ENCODE results near the gene NGB.

The NGB gene

DNA sequence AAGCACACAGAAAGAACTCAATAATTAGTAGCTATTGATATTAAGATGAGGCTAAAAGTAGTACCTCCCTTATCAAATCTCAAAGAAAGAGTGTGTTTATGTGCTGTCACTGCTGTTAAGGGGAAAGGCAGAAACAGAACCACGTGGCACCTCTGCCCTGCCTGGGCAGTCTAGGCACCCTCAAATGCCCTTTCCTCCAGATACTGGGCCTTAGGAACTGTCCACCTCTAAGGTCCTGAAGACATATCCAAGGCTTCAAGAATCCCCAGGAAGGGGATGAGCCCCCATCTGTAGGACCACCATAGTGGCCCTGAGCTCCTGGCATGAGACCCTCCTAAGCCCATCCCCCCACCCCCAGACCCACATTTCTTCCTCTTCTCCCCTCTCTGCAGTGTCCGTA is 29.1 kb downstream of the NGB start:
- no peak for TF ChIP-seq GATA2 (IDR thresholded peaks at IDR 0.05; ENCODE audit: low read depth, low read length)
- no peak for TF ChIP-seq GATA3 (IDR thresholded peaks at IDR 0.05; ENCODE audit: low read depth, low read length)

DNA sequence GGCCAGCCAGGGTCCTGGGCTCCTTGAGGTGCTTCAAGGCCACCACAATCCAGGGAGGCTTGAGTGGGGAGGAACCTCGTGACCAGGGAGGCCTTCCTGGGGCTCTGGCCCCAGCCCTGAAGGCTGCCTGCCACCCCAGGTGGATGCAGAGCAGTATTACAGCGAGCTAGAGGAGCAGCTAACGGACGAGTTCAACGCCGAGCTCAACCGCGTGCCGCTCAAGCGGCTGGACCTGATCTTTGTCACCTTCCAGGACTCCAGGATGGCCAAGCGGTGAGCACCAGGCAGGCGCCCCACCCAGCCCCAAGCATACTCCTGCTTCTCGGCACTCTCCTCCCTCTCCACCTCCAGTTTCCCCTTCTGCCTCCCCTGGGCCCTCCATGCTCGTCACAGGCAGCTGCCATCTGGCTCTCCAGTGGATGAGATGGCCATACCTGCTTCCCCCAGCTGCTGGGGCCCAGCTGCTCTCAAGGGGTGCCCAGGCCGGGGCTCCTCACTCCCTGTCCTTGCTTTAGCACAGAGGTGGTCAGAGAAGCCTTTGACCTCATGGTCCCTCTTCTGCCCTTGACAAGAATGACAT is 30.6 kb downstream of the NGB start:
- TF ChIP-seq GATA2 (IDR thresholded peaks at IDR 0.05; ENCODE audit: low read depth, low read length) = no peak
- no peak for TF ChIP-seq GATA3 (IDR thresholded peaks at IDR 0.05; ENCODE audit: low read depth, low read length)

- no peak for TF ChIP-seq GATA3 (IDR thresholded peaks at IDR 0.05; ENCODE audit: low read depth, low read length)
- no peak for TF ChIP-seq GATA2 (IDR thresholded peaks at IDR 0.05; ENCODE audit: low read depth, low read length)
Measured at GRCh38 chr14:77239412-77239811, 31.6 kb downstream of the NGB start.

GRCh38 chr14:77238996-77239395 is 32.0 kb downstream of the NGB start:
- TF ChIP-seq GATA2 (IDR thresholded peaks at IDR 0.05; ENCODE audit: low read depth, low read length) (no peak), GATA3 (IDR thresholded peaks at IDR 0.05; ENCODE audit: low read depth, low read length) (no peak)

DNA sequence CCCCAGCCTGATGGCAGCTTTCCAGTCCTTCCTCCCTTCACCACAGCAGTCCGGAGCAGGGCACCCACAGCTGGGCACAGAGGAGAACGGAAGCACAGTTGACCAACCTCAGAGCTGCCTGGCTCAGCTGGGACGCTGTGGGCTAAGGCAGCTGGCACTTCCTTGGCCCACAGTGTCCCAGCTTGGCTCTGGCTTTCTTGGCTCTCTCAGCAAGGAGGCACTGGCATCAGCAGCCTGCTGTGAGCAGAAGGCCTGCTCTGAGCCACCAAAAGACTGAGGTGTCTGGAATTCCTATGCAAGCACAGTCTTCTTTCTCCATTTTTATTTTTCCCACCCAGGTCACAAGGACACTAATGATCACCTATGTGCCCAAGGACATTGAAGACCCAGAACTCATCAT is 32.6 kb downstream of the NGB start:
- TF ChIP-seq GATA2 (IDR thresholded peaks at IDR 0.05; ENCODE audit: low read depth, low read length) (no peak), GATA3 (IDR thresholded peaks at IDR 0.05; ENCODE audit: low read depth, low read length) (no peak)

DNA sequence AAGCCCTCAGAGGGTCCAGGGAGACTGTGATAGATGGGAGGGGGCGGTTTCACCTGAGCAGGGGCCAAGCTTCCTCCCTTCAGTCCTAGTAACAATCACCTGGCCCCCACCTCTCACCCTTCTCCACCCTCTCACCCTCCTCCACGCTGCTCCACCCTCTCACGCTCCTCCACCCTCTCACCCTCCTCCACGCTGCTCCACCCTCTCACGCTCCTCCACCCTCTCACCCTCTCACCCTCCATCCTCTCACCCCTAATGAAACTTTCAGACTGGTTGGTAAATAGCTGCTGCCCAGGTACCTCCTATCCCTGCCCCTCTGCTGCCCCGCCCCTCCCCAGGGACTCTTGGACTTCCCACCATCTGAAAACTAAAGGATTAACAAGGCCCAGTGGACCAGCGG is 34.2 kb downstream of the NGB start:
- TF ChIP-seq GATA2 (IDR thresholded peaks at IDR 0.05; ENCODE audit: low read depth, low read length) = no peak
- TF ChIP-seq GATA3 (IDR thresholded peaks at IDR 0.05; ENCODE audit: low read depth, low read length) = no peak

DNA sequence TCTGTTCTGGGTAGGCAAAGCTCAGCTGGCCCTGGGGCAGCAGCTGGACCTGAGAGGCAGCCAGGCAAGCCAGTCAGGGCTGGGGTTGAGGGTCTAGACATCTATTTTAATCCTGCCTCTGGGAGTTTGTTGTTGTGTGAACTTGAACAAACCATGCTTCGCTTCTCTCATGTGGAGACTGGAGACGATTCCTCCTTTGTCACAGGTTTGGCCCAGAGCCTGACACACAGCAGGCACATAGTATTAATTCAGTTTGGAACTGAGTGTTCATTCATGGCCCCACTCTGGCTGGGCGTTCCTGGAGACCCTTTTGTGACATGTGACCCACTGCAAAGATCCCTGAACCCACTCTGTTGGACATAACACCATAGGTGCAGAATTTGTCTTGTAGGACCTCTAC is 39.3 kb downstream of the NGB start:
- no peak for TF ChIP-seq GATA2 (IDR thresholded peaks at IDR 0.05; ENCODE audit: low read depth, low read length)
- TF ChIP-seq GATA3 (IDR thresholded peaks at IDR 0.05; ENCODE audit: low read depth, low read length) = no peak

- TF ChIP-seq GATA2 (IDR thresholded peaks at IDR 0.05; ENCODE audit: low read depth, low read length) (no peak), GATA3 (IDR thresholded peaks at IDR 0.05; ENCODE audit: low read depth, low read length) (no peak)
Measured at GRCh38 chr14:77230914-77231313, 40.1 kb downstream of the NGB start.

DNA sequence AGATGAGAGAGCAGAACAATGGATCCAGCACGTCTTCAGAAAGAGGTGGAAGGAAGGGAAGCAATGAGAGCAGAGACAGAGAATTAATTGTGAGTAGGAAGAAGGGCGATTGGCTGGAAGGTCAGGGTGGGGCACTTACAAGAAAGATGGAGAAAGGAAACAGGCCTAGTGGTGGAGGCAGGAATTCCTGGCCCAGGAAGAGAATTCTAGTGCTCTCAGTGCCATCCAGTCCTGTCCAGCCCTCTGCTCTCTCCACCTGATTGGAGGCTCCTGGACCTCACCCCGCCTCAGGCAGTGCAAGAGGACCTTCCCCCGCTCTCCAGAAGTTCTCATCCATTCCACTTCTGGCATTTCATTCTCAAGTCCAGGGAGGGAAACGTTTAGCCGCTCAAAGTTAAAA is 43.0 kb downstream of the NGB start:
- TF ChIP-seq GATA3 (IDR thresholded peaks at IDR 0.05; ENCODE audit: low read depth, low read length) (no peak), GATA2 (IDR thresholded peaks at IDR 0.05; ENCODE audit: low read depth, low read length) (no peak)

DNA sequence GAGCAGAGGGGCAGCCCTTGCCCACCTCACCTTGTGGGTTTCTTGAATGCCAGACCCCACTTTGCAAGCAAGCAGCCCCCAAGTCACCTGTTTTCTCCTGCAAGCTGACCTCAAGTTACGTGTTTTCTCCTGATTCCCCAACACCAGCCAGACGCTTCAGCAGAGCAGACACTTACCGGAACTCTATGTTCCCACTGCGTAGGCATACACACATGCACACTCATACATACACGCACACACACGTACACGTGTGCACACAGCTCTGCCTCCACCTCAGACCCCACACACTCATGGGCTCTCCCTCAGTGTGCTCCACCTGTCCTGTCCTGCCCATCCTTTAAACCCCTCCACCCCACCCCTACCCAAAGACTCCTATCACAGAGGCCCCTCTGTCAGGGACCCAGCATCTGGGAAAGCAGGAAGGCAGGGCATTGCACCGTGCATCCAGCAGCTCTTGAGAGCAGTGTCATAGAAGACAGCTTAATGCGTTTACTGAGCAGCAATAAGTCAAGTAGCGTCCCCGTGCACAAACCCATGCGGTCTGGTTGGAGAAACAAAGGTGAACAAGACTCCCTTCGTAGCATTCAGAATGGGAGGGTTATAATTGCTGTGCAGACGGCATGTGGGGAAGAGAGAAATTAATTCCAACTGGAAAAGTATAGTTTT is 45.0 kb downstream of the NGB start:
- no peak for TF ChIP-seq GATA2 (IDR thresholded peaks at IDR 0.05; ENCODE audit: low read depth, low read length)
- TF ChIP-seq GATA3 (IDR thresholded peaks at IDR 0.05; ENCODE audit: low read depth, low read length) = no peak

DNA sequence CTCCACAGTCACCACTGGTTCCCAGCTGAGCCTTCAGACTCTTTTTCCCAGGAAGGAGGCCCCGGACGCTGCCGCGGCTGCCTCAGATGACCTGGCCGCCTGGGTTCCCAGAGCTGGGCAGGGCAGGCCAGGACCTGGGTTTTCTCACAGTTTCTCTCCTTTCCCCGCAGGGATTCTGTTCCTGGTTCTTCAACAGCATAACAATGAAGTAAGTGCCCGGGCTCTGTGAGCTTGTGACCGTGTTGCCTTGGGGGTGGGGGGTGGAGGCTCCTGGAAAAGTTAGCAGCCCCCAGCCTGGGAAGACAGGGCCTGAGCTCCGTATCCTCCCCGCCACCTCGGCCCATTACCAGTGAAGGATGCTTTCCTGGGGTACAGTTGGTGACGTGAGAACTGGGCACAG is 45.8 kb downstream of the NGB start:
- no peak for TF ChIP-seq GATA3 (IDR thresholded peaks at IDR 0.05; ENCODE audit: low read depth, low read length)
- no peak for TF ChIP-seq GATA2 (IDR thresholded peaks at IDR 0.05; ENCODE audit: low read depth, low read length)

- TF ChIP-seq GATA3 (IDR thresholded peaks at IDR 0.05; ENCODE audit: low read depth, low read length) (no peak), GATA2 (IDR thresholded peaks at IDR 0.05; ENCODE audit: low read depth, low read length) (no peak)
Measured at GRCh38 chr14:77224212-77224611, 46.8 kb downstream of the NGB start.

- TF ChIP-seq GATA3 (IDR thresholded peaks at IDR 0.05; ENCODE audit: low read depth, low read length) (no peak), GATA2 (IDR thresholded peaks at IDR 0.05; ENCODE audit: low read depth, low read length) (no peak)
Measured at GRCh38 chr14:77222546-77223225, 48.3 kb downstream of the NGB start.

DNA sequence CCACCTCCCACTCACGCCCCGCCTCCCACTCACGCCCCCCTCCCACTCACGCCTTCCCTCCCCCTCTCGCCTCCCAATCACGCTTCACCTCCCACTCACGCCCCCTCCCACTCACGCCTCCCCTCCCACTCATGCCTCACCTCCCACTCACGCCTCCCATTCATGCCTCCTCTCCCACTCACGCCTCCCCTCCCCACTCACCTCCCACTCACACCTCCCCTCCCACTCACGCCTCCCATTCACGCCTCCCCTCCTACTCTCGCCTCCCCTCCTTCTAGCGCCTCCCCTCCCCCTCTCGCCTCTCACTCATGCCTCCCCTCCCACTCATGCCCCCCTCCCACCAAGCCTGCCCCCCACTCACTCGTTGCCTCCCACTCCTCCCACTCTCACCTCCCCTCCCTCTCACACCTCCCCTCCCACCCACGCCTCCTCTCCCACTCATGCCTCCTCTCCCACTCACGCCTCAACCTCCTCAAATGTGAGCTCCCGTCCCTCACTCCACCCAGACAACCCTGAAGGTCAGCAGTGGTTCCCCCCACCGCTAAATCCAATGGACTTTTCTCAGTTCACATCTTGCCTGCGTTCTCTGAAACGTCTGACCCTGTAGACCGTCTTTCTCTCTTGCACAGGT is 49.6 kb downstream of the NGB start:
- no peak for TF ChIP-seq GATA2 (IDR thresholded peaks at IDR 0.05; ENCODE audit: low read depth, low read length)
- no peak for TF ChIP-seq GATA3 (IDR thresholded peaks at IDR 0.05; ENCODE audit: low read depth, low read length)
